ENCODE results near the gene IL34. TPM values are rescaled to one million over a fixed set of nuclear protein-coding genes. Genes with fewer than 3 reads are reported as not detected.

Gene IL34
- total and polyA plus RNA-seq, 2 of the 13 experiments (the other 11 are each of a cell fraction or from before 2014, with no cell fraction given), result 1.2 to 1.3 TPM

DNA sequence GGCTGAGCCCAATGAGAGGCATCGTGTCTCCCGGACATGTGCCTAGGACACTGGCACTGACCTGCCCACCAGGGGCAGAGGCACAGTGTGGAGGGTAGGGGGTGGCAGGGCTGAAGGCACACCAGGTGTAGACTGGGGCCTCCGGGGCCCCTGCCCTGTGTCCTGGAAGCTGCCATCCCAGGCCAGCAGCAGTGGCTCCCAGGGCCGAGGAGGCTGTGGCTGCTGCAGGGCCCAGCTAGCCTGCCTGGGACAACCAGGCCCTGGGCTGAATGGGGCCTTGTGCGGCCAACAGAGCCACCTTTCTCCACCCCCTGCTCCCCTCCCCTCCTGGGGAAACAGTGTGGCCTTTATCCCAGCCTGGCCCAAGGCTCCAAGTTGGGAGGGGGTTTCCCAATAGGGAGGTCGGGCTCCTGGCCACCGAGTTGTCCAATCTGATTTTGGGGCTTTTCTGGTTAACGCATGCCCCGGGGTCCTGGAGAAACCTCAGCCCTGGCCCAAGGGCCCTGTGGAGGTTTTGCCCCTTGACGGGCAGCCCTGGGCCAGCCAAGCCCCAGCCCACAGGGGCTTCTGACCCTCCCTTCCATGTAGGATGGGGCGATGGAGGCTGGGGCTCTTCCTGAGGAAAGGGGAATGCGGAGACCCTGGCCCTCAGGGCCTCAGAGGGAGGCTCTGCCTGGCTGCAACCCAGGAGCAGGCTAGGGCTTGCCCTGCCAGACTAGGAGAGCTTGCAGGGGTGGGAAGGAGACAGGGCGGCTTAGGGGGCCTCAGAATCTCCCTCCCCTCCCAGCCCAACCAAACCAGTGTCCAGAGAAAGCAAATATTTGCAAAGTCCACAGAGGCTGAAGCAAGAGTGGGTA, 35.3 kb downstream of the IL34 start (continued):
- TF ChIP-seq, protein P1, sequence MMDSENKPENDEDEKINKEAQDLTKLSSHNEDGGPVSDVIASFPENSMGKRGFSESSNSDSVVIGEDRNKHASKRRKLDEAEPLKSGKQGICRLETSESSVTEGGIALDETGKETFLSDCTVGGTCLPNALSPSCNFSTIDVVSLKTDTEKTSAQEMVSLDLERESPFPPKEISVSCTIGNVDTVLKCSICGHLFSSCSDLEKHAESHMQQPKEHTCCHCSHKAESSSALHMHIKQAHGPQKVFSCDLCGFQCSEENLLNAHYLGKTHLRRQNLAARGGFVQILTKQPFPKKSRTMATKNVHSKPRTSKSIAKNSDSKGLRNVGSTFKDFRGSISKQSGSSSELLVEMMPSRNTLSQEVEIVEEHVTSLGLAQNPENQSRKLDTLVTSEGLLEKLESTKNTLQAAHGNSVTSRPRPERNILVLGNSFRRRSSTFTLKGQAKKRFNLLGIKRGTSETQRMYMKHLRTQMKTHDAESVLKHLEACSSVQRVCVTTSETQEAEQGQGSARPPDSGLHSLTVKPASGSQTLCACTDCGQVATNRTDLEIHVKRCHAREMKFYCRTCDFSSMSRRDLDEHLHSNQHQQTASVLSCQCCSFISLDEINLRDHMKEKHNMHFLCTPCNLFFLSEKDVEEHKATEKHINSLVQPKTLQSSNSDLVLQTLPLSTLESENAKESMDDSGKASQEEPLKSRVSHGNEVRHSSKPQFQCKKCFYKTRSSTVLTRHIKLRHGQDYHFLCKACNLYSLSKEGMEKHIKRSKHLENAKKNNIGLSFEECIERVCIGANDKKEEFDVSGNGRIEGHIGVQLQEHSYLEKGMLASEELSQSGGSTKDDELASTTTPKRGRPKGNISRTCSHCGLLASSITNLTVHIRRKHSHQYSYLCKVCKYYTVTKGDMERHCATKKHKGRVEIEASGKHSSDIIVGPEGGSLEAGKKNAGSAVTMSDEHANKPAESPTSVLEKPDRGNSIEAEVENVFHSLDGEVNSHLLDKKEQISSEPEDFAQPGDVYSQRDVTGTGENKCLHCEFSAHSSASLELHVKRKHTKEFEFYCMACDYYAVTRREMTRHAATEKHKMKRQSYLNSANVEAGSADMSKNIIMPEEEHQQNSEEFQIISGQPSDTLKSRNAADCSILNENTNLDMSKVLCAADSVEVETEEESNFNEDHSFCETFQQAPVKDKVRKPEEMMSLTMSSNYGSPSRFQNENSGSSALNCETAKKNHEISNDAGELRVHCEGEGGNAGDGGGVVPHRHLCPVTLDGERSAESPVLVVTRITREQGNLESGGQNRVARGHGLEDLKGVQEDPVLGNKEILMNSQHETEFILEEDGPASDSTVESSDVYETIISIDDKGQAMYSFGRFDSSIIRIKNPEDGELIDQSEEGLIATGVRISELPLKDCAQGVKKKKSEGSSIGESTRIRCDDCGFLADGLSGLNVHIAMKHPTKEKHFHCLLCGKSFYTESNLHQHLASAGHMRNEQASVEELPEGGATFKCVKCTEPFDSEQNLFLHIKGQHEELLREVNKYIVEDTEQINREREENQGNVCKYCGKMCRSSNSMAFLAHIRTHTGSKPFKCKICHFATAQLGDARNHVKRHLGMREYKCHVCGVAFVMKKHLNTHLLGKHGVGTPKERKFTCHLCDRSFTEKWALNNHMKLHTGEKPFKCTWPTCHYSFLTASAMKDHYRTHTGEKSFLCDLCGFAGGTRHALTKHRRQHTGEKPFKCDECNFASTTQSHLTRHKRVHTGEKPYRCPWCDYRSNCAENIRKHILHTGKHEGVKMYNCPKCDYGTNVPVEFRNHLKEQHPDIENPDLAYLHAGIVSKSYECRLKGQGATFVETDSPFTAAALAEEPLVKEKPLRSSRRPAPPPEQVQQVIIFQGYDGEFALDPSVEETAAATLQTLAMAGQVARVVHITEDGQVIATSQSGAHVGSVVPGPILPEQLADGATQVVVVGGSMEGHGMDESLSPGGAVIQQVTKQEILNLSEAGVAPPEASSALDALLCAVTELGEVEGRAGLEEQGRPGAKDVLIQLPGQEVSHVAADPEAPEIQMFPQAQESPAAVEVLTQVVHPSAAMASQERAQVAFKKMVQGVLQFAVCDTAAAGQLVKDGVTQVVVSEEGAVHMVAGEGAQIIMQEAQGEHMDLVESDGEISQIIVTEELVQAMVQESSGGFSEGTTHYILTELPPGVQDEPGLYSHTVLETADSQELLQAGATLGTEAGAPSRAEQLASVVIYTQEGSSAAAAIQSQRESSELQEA (CRISPR knock-in tag; IDR thresholded peaks at IDR 0.05; ENCODE audit: not compliant biosample characterization), result no peak
- TF ChIP-seq SRSF9 (IDR thresholded peaks at IDR 0.05; ENCODE audit: borderline replicate concordance, insufficient read depth, low read depth, low read length, poor library complexity, severe bottlenecking) (no peak), ESRRA (CRISPR knock-in tag; IDR thresholded peaks at IDR 0.05; ENCODE audit: low read depth) (peak; percentile 70; the same call in 1 of the 2 replicates), PAWR (CRISPR knock-in tag; IDR thresholded peaks at IDR 0.05; ENCODE audit: borderline replicate concordance) (no peak), ZNF124 (CRISPR knock-in tag; IDR thresholded peaks at IDR 0.05) (peak; percentile 16; the same call in 1 of the 2 replicates), KLF16 (CRISPR knock-in tag; IDR thresholded peaks at IDR 0.05) (peak in 1 of 2 experiments; percentile 52; a peak in 2 of 4 replicates), KLF13 (CRISPR knock-in tag; IDR thresholded peaks at IDR 0.05) (peak; percentile 86; the same call in 1 of the 2 replicates), KDM1A (CRISPR knock-in tag; IDR thresholded peaks at IDR 0.05) (no peak; the same call in 1 of the 2 replicates), ATF7 (IDR thresholded peaks at IDR 0.05) (no peak), ATF7 (CRISPR knock-in tag; IDR thresholded peaks at IDR 0.05) (peak; percentile 44; the same call in 1 of the 2 replicates), SPEN (CRISPR knock-in tag; IDR thresholded peaks at IDR 0.05; ENCODE audit: low read depth) (peak; percentile 93), BATF2 (CRISPR knock-in tag; IDR thresholded peaks at IDR 0.05) (no peak)
- TF ChIP-seq, protein P2, sequence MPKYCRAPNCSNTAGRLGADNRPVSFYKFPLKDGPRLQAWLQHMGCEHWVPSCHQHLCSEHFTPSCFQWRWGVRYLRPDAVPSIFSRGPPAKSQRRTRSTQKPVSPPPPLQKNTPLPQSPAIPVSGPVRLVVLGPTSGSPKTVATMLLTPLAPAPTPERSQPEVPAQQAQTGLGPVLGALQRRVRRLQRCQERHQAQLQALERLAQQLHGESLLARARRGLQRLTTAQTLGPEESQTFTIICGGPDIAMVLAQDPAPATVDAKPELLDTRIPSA (CRISPR knock-in tag; IDR thresholded peaks at IDR 0.05; ENCODE audit: borderline replicate concordance), result no peak
- TF ChIP-seq, protein P3, sequence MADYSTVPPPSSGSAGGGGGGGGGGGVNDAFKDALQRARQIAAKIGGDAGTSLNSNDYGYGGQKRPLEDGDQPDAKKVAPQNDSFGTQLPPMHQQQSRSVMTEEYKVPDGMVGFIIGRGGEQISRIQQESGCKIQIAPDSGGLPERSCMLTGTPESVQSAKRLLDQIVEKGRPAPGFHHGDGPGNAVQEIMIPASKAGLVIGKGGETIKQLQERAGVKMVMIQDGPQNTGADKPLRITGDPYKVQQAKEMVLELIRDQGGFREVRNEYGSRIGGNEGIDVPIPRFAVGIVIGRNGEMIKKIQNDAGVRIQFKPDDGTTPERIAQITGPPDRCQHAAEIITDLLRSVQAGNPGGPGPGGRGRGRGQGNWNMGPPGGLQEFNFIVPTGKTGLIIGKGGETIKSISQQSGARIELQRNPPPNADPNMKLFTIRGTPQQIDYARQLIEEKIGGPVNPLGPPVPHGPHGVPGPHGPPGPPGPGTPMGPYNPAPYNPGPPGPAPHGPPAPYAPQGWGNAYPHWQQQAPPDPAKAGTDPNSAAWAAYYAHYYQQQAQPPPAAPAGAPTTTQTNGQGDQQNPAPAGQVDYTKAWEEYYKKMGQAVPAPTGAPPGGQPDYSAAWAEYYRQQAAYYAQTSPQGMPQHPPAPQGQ (CRISPR knock-in tag; IDR thresholded peaks at IDR 0.05; ENCODE audit: borderline replicate concordance), result no peak
- TF ChIP-seq, protein P4, sequence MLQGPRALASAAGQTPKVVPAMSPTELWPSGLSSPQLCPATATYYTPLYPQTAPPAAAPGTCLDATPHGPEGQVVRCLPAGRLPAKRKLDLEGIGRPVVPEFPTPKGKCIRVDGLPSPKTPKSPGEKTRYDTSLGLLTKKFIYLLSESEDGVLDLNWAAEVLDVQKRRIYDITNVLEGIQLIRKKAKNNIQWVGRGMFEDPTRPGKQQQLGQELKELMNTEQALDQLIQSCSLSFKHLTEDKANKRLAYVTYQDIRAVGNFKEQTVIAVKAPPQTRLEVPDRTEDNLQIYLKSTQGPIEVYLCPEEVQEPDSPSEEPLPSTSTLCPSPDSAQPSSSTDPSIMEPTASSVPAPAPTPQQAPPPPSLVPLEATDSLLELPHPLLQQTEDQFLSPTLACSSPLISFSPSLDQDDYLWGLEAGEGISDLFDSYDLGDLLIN (CRISPR knock-in tag; IDR thresholded peaks at IDR 0.05; ENCODE audit: borderline replicate concordance), result no peak
